GM19238 (cell line): ENCODE data around the gene RAPH1.
A peak's percentile ranks its signal among the peaks of the same experiment; 100 is the strongest.

Experiments used
- DNase-seq: peaks from one replicate; pipeline ENCODE4 v3.0.0; 2011; ENCODE audit warnings: low spot score; ENCODE audit not compliant: insufficient read length

Gene RAPH1

GRCh38 chr2:203492965-203493364 is 42.1 kb downstream of the RAPH1 start:
- no peak for DNase-seq

DNA sequence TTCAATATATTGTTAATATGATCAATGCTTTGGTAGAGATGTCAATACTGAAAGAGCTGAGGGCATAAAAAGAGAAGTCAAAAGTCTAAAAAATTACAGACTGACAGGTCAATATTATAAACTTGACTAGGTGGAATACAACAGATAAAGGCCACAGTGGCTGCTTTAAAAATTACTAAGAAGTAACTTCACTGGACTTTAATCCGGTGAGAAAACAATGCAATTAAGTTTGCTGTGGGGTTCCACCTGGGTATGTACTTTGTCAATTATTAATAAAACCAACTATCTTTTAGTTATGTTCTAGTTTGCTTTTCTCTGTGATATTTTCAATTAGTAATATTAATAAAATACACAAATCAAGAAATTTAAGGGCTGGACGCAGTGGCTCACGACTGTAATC is 44.7 kb downstream of the RAPH1 start:
- DNase-seq: no peak

DNA sequence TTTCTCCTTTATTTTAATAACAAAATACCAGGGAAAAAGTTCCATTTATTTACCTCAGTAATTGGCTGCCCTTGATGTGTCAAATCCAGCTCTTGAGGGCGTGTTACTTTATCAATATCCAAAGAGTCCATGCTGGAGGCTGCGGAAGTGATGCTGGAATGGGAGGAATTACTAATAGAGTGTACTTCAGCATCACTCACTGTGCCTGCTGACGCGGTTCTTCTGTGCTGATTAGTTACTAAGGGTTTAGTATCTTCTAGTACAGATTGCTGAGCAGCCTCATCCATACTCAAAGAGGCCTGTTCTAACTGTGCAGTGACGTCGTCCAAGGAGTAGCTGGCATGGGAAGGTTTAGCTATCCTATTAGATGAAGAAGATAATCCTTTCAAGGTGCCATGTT is 45.6 kb downstream of the RAPH1 start:
- DNase-seq: no peak

DNA sequence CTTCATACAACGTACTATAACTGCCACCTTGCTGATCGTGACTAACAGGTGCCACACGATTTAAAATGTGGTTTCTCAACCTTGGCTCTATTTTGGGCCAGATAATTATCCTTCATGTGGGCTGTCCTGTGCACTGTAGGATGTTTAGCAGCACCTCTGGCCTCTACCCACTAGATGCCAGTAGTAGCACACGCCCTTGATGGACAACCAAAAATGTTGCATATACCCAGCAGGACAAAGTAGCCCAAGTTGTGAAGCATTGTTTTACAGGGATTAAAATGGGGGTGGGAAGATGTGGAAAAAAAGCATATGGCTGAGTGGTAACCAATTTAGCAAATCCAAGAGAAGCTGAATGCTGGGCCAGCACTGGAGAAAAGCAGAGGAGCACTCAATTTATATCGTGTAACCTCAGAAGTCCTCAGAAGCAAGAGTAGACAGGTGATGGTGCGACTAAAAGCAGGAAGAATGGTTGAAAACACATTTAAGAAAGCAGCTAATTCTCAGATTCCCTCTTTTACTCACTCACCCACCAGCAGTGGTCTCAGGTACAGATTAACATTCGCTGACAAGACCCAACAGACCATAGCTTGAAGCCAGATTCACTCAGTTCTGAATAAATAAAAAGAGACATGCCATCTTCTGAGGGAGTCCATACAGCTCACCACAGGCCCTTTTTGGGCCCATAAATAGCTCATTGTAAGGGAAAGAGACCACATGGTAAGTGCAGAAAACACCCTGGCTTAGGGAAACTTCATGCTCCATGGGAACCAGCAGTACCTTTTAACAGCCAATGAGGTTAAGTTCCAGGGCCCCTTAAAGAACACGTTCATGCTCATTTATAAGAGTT is 50.6 kb downstream of the RAPH1 start:
- DNase-seq: no peak

- no peak for DNase-seq
Observed at GRCh38 chr2:203480623-203481022, 54.5 kb downstream of the RAPH1 start.

DNA sequence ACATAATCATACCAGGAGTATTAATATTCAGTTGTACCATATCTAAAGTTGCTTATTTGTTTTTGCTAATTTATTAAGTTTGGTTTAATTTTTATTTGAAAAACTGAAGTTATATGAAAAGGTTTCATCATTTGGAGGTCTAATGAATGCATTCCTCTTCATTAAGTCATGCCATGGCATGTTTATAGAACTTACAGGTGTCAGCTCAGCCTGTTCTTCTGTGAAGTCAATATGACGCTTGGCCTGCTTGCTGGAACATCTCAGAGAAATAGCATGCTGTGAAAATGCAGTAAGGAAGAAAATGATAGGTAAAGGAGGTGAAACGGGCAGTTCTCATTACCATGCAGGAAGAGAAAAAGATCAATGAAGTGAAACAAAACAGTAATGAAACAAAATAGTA is 58.2 kb downstream of the RAPH1 start:
- no peak for DNase-seq

GRCh38 chr2:203471323-203471722 is 63.8 kb downstream of the RAPH1 start:
- DNase-seq: no peak

- no peak for DNase-seq
Observed at GRCh38 chr2:203470371-203470770, 64.7 kb downstream of the RAPH1 start.

GRCh38 chr2:203469546-203469945 is 65.6 kb downstream of the RAPH1 start:
- DNase-seq: no peak

DNA sequence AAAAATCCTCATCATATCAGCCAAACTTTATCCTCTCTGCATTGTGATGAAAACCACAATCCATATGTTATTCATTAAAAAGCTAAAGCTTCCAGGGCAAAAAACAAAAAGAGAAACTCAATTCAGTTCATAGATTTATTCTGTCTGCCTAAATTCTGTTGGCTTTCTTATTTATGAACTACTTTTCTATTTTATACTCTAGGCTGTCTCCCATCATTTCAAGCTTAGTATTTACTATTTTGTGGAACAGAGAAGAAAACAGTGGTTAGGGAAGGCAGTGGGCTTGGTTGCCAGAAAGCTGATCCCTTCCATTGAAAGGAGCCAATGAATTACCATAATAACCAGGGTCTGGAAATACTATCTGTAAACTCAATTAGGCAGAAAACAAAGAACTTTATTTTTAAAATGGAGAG is 71.8 kb downstream of the RAPH1 start:
- no peak for DNase-seq

GRCh38 chr2:203462308-203462707 is 72.8 kb downstream of the RAPH1 start:
- no peak for DNase-seq

DNA sequence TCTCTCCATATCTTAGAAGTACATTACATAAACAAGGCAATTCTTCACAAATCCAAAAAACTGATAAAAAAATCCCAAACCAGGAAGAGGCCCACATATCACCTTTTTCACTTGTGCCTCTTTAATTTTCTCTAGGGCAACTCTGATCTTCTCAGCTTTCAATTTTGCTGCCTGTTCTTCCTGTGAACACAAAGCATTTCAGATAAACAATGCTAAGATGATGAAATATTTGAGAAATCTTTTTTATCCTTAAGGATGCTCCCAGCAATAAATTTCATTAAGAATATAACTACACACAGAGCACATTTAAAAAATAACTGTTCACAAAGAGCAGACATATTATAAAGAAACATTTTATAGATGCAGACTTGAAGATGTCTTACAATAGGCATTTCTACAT is 73.4 kb downstream of the RAPH1 start:
- no peak for DNase-seq

GRCh38 chr2:203455209-203455608 is 79.9 kb downstream of the RAPH1 start:
- no peak for DNase-seq

DNA sequence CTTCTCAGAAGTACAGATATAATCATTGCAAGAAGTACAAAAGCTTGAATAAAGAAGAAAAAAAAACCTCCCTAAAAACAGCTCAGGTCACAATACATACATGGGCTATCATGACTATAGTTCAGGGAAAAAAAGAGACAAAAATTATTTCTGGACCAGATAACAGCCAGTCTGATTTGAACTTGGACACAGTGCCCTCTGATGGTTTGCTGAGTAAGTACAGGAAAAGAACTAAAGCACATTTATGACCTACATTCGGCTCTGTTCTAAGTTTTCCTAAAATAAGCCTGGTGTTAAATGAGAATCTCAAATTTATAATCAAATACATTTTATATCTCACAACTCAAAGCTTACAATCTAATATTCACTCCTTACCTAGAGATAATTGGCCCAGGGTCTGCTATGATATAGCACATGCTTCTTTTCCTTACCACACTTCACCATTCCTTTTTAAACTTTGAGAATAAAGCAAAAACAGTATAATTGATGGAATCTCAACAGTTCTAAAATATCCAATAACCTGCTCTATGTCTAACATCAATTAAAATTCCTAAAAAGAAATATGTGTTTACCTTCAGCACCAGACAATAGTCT is 81.1 kb downstream of the RAPH1 start:
- peak; percentile 7 for DNase-seq

GRCh38 chr2:203451689-203452088 is 83.4 kb downstream of the RAPH1 start:
- no peak for DNase-seq

GRCh38 chr2:203451011-203451410 is 84.1 kb downstream of the RAPH1 start:
- no peak for DNase-seq

DNA sequence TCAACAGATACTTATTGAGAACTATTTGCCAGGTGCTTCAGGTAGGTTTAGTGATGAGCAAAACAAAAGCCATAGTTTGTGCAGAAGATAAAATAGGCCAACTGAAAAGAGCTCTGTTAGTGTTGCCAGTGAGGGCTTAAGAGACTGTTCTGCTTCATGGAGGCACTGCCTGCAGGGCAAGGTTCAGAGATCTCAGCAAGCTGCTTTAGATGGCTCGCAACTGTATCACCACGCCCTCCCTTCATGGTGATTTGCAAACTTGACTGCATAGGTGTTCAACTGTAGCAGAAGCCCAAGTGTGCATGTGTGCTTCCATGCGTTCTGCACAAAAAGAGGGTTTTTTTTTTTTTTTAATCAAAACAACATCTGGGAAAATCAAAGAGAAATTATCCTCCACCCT is 84.5 kb downstream of the RAPH1 start:
- no peak for DNase-seq

DNA sequence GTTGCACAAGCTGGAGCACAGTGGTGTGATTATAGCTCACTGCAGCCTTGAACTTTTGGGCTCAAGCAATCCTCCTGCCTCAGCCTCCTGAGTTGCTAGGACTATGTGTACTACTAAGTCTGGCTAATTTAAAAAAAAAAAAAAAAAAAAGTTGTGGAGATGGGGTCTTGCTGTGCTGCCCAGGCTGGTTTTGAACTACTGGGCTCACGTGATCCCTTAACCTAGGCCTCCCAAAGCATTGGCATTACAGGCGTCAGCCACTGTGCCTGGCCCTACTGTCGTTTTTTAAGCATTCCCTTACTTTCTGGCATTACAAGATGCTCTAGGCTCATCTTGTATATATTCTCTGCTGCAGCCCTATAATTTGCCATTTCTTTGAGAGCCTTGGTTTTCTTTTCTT is 88.3 kb downstream of the RAPH1 start:
- DNase-seq: no peak

DNA sequence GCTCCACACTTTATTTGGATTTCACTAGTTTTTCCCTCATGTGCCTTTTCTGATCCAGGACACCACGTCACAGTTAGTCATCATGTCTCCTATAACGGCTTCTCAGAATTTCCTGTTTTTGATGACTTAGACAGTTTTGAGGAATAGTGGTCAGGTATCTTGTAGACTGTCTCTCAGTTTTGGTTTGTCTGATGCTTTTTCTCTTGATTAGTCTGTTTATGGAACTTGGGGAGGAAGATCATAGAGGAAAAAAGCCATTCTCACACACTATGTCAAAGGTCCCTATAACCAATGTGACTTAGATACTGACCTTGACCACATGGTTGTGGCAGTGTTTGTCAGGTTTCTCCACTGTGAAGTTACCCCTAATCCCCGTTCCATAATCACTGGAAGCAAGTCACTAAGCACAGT is 89.0 kb downstream of the RAPH1 start:
- no peak for DNase-seq

GRCh38 chr2:203444738-203445137 is 90.4 kb downstream of the RAPH1 start:
- no peak for DNase-seq

- no peak for DNase-seq
Observed at GRCh38 chr2:203442463-203442862, 92.6 kb downstream of the RAPH1 start.

- DNase-seq: no peak
Observed at GRCh38 chr2:203441463-203441862, 93.6 kb downstream of the RAPH1 start.

DNA sequence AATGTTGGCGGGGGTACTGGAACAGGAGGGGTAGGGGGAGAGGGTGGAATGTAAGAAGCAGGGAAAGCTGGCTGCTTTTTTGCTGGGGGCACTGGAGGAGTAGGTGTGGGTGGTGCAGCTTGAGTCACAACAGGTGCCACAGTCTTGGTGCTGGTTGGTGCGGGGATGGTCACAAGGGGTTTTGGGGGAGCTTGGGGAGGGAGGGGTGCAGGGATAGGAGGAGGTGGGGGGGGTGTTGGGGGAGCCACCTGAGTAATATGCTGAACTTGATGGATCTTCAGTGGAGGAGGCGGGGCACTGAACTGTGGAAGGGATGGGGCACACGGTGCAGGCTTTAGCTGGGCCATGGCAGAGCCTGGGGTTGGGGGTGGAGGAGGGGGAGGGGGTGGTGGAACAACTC is 94.4 kb downstream of the RAPH1 start:
- no peak for DNase-seq
